ENCODE data around the gene FLOT1. TPM values are rescaled to one million over a fixed set of nuclear protein-coding genes. Genes with fewer than 3 reads are reported as not detected.
A peak's percentile ranks its signal among the peaks of the same experiment; 100 is the strongest.

FLOT1 gene
- total RNA-seq, 1 experiment from 2014 or later = 116 TPM

DNA sequence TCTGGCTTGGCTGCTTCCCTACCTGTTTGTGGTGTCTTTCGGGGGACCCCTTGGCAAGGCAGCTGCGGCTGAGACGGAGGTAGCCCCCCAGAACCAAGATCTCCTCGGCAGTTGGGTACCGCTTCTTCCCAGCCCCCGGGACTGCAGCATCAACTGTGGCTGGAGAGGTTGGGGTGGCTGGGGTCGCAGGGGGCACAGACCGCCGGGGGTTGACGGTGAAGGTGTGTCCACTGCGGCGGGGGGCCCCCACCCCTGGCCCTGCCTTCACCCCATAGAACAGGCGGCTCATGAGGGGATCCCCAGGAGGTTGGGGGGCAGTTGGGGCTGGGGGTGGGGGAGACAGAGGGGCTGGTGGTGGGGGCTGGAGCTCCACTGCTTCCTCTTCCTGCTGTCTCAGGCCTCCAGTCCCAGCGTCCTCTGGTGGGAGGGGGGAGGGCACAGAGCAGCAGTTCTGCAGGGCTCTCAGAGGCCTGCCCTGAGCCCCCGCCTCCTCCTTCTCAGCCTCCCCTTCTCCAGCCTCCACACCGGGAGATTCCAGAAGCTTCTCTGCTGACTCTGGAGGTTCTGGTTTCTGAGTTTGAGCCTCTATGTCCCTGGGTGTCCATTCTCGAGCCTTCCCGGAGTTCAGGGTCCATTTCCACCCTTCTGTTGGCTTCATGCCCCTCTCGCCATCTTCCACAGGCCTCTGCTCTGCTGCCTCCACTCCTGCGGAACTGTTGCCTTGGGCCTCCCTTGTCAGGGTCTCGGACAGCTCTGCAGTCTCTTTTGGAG is 57.9 kb downstream of the FLOT1 start:
- Histone ChIP-seq H3K9me3 (ENCODE audit: low read depth, low read length, poor library complexity, severe bottlenecking) (no peaks in the 10 kb centered on the region), H3K36me3 (ENCODE audit: insufficient read depth, low read length, poor library complexity, severe bottlenecking) (no peaks in the 10 kb centered on the region), H3K27me3 (replicated peaks; ENCODE audit: insufficient read depth, low read depth, low read length, poor library complexity) (no peaks in the 10 kb centered on the region), H3K4me1 (ENCODE audit: insufficient read depth, low read length, poor library complexity, severe bottlenecking) (peaks cover 51% of the 10 kb centered on the region), H3K4me3 (ENCODE audit: low read depth, low read length, poor library complexity, severe bottlenecking) (peak overlapping the region; percentile 88), H3K27ac (ENCODE audit: low read depth, low read length, poor library complexity, severe bottlenecking) (peak overlapping the region; percentile 80)
- BruUV-seq (replicated peaks) = no TSS peak
- no peak for TF ChIP-seq EZH2 (IDR thresholded peaks at IDR 0.05; ENCODE audit: borderline replicate concordance, low read depth, low read length, poor library complexity, severe bottlenecking)
- TF ChIP-seq, protein P1, sequence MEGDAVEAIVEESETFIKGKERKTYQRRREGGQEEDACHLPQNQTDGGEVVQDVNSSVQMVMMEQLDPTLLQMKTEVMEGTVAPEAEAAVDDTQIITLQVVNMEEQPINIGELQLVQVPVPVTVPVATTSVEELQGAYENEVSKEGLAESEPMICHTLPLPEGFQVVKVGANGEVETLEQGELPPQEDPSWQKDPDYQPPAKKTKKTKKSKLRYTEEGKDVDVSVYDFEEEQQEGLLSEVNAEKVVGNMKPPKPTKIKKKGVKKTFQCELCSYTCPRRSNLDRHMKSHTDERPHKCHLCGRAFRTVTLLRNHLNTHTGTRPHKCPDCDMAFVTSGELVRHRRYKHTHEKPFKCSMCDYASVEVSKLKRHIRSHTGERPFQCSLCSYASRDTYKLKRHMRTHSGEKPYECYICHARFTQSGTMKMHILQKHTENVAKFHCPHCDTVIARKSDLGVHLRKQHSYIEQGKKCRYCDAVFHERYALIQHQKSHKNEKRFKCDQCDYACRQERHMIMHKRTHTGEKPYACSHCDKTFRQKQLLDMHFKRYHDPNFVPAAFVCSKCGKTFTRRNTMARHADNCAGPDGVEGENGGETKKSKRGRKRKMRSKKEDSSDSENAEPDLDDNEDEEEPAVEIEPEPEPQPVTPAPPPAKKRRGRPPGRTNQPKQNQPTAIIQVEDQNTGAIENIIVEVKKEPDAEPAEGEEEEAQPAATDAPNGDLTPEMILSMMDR (conservative IDR thresholded peaks at IDR 0.05; ENCODE audit: low read depth, low read length) = no peak
- CTCF ChIA-PET = no interaction called here
- intact Hi-C loops (cut with micrococcal nuclease; ENCODE audit: unreplicated experiment) = no loop called here
- POLR2A ChIA-PET (ENCODE audit: low non-redundant PET) = no interaction called here
- no peak for DNase-seq (ENCODE audit: low spot score)

DNA sequence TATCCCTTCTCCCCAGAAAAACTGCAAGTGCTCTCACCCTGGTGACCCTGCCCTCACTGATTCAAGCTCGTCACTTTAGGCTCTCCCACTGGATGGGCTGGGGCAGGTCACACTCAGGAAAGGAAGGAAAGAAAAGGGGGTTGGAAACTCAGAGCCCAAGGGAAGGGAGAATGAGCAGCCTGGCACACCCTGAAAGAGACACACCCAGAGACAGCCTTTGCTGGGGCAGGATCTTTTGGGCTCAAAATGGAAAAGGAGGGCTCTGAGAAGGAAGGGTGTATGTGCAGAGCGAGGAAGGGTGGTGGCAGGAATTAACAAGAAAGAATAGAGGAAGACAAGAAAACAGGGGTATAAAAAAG is 58.5 kb downstream of the FLOT1 start:
- DNase-seq (ENCODE audit: low spot score) = no peak
- peaks cover 48% of the 10 kb centered on the region for H3K4me1 ChIP-seq (ENCODE audit: insufficient read depth, low read length, poor library complexity, severe bottlenecking)
- peak overlapping the region; percentile 88 for H3K4me3 ChIP-seq (ENCODE audit: low read depth, low read length, poor library complexity, severe bottlenecking)
- intact Hi-C loops (cut with micrococcal nuclease; ENCODE audit: unreplicated experiment) = no loop called here
- TF ChIP-seq, protein P1 (conservative IDR thresholded peaks at IDR 0.05; ENCODE audit: low read depth, low read length) = no peak
- TF ChIP-seq EZH2 (IDR thresholded peaks at IDR 0.05; ENCODE audit: borderline replicate concordance, low read depth, low read length, poor library complexity, severe bottlenecking) = no peak
- H3K9me3 ChIP-seq (ENCODE audit: low read depth, low read length, poor library complexity, severe bottlenecking) = no peaks in the 10 kb centered on the region
- H3K27ac ChIP-seq (ENCODE audit: low read depth, low read length, poor library complexity, severe bottlenecking) = peak overlapping the region; percentile 80
- H3K36me3 ChIP-seq (ENCODE audit: insufficient read depth, low read length, poor library complexity, severe bottlenecking) = no peaks in the 10 kb centered on the region
- ChIA-PET CTCF (interaction anchor here (1.7 kb wide), 1 partner anchor 47 kb away, joined by 5 read pairs; no protein-coding TSS in a partner anchor), POLR2A (ENCODE audit: low non-redundant PET) (no interaction called here)
- no peaks in the 10 kb centered on the region for H3K27me3 ChIP-seq (replicated peaks; ENCODE audit: insufficient read depth, low read depth, low read length, poor library complexity)
- BruUV-seq (replicated peaks) = no TSS peak

DNA sequence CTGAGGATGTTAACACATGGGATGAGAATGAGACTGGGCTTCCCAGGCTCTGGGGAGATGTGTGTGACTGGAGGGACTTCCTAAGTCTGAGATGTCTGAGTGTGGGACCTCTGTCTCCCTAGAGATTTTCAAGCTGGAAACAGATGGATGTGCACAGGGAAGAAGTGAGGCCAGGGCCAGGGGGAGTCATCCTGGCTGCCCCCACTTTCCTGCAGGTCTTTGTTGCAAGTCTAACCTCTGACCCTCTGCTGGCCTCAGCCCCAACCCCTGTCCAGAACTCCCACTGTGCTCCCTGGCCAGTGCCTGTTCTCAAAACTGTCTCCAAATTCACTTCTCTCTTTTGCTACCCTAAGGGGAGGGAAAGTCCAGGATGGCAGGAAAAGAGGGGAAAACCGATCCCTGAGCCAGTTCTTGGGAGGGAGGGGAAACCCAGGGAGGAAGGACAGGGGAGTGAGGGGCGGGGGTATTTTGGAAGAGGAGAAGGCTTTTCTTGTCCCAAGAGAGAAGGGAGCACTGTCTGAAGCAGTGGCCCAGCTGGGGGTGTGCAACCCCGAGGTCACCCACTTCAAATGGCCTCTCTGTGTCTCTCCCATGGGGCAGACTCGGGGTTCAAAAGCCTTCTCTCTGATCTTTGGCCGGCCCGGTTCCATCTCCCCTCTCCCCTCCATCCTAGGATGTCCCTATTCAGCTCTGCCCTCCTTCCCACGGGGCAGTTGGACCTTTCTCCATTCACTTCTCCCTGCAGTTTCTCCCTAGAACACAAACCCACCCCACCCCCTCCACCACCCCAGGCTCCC is 59.1 kb downstream of the FLOT1 start:
- intact Hi-C loops (cut with micrococcal nuclease; ENCODE audit: unreplicated experiment) = no loop called here
- CTCF ChIA-PET = interaction anchor here (1.7 kb wide), 1 partner anchor 47 kb away, joined by 5 read pairs; no protein-coding TSS in a partner anchor
- Histone ChIP-seq H3K4me3 (ENCODE audit: low read depth, low read length, poor library complexity, severe bottlenecking) (peak overlapping the region; percentile 88), H3K4me1 (ENCODE audit: insufficient read depth, low read length, poor library complexity, severe bottlenecking) (peaks cover 48% of the 10 kb centered on the region), H3K9me3 (ENCODE audit: low read depth, low read length, poor library complexity, severe bottlenecking) (no peaks in the 10 kb centered on the region), H3K27me3 (replicated peaks; ENCODE audit: insufficient read depth, low read depth, low read length, poor library complexity) (no peaks in the 10 kb centered on the region), H3K36me3 (ENCODE audit: insufficient read depth, low read length, poor library complexity, severe bottlenecking) (no peaks in the 10 kb centered on the region), H3K27ac (ENCODE audit: low read depth, low read length, poor library complexity, severe bottlenecking) (peak overlapping the region; percentile 80)
- no peak for TF ChIP-seq EZH2 (IDR thresholded peaks at IDR 0.05; ENCODE audit: borderline replicate concordance, low read depth, low read length, poor library complexity, severe bottlenecking)
- TF ChIP-seq, protein P1 (conservative IDR thresholded peaks at IDR 0.05; ENCODE audit: low read depth, low read length) = no peak
- POLR2A ChIA-PET (ENCODE audit: low non-redundant PET) = interaction anchor here (0.6 kb wide), 1 partner anchor 1053 kb away, joined by 3 read pairs; the partner anchor contains the start of gene CLIC1
- DNase-seq (ENCODE audit: low spot score) = no peak
- no TSS peak for BruUV-seq (replicated peaks)
